DOHH2 (cell line): ENCODE data around the gene SMCO4.
"Not testable (repeated sequence)": the region's sequence is repeated elsewhere in the genome, so short reads cannot be mapped to it uniquely, and the experiment has no call there.

Experiments used
- CTCF ChIP-seq: fragments of 200-600 bp; sonication (generic); IDR thresholded peaks from one replicate; pipeline ENCODE4 v1.5.1; 2014; ENCODE audit warnings: antibody characterized with exemption, mild to moderate bottlenecking, low read depth, low read length; ENCODE audit not compliant: poor library complexity, severe bottlenecking
- EZH2phosphoT487 ChIP-seq: fragments of 200-600 bp; sonication (generic); IDR thresholded peaks from 2 replicates; pipeline ENCODE4 v1.6.1; 2017; ENCODE audit warnings: borderline replicate concordance, mild to moderate bottlenecking, antibody characterized with exemption, low read length, moderate library complexity, mixed read lengths

- TF ChIP-seq CTCF, EZH2phosphoT487: not testable (repeated sequence)
Observed at GRCh38 chr11:93443232-93443631, 100.0 kb downstream of the SMCO4 start.
